B cell (primary cell): ENCODE measurements around the gene TLR2.

ENCODE experiments used
- EZH2 ChIP-seq: IDR thresholded peaks from 2 replicates; pipeline ENCODE4 v1.6.1; 2012; ENCODE audit warnings: borderline replicate concordance, low read depth, mild to moderate bottlenecking, moderate library complexity, low read length; ENCODE audit not compliant: insufficient read depth, poor library complexity, severe bottlenecking
- TF ChIP-seq, protein P1 (sequence below): fragments of 200-600 bp; IDR thresholded peaks from one replicate; pipeline ENCODE4 v1.8.0; 2022; ENCODE audit warnings: antibody characterized with exemption, mild to moderate bottlenecking

DNA sequence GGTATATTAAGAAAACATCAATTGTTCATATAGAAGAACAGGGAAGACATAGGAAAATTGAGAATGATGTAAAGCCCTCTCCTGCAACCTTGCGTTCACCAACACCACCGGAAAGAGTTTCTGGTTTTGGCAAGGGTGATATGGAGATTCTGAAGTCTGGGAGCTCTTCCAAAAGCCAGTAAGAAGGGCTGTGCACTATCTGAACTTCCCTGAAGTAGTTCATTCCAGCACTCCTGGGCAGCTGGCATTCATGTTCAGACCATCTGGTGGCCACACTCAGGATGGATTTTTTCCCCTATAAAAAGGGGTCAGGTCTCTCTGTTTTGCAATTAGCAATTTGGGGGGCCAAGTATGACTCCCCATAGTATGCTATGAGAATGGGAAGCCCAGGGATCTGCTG lies 15.4 kb upstream of the TLR2 start:
- TF ChIP-seq, protein P1, sequence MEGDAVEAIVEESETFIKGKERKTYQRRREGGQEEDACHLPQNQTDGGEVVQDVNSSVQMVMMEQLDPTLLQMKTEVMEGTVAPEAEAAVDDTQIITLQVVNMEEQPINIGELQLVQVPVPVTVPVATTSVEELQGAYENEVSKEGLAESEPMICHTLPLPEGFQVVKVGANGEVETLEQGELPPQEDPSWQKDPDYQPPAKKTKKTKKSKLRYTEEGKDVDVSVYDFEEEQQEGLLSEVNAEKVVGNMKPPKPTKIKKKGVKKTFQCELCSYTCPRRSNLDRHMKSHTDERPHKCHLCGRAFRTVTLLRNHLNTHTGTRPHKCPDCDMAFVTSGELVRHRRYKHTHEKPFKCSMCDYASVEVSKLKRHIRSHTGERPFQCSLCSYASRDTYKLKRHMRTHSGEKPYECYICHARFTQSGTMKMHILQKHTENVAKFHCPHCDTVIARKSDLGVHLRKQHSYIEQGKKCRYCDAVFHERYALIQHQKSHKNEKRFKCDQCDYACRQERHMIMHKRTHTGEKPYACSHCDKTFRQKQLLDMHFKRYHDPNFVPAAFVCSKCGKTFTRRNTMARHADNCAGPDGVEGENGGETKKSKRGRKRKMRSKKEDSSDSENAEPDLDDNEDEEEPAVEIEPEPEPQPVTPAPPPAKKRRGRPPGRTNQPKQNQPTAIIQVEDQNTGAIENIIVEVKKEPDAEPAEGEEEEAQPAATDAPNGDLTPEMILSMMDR: no peak
- no peak for TF ChIP-seq EZH2
